Cardiac muscle cell (in vitro differentiated cells and primary cell): Measurements from ENCODE around the gene CARD16. TPM values are rescaled to one million over a fixed set of nuclear protein-coding genes. Genes with fewer than 3 reads are reported as not detected.
"Not testable (repeated sequence)": the region's sequence is repeated elsewhere in the genome, so short reads cannot be mapped to it uniquely, and the experiment has no call there.

Source experiments
- DNase-seq, 2 donors: peaks; one replicate each; pipeline versions ENCODE4 v3.0.0 to v3.0.0-alpha.2; 2010 to 2017; ENCODE audit warnings: low read depth in 1 of 2, low spot score in 1 of 2
- H3K27ac ChIP-seq: fragments of 200-600 bp; sonication (generic); 2 replicates; pipeline ENCODE4 v1.5.1; 2016
- H3K27me3 ChIP-seq: fragments of 200-600 bp; sonication (generic); 2 replicates; pipeline ENCODE4 v1.6.0; 2016; ENCODE audit warnings: control low read depth
- H3K36me3 ChIP-seq: fragments of 200-600 bp; sonication (generic); 2 replicates; pipeline ENCODE4 v1.5.1; 2016; ENCODE audit warnings: control low read depth
- H3K4me1 ChIP-seq: fragments of 200-600 bp; sonication (generic); 2 replicates; pipeline ENCODE4 v1.8.1; 2017; ENCODE audit warnings: low read depth, mild to moderate bottlenecking, mixed run types
- H3K4me3 ChIP-seq: fragments of 200-600 bp; sonication (generic); 2 replicates; pipeline ENCODE4 v1.5.1; 2016; ENCODE audit warnings: mild to moderate bottlenecking
- H3K9me3 ChIP-seq: fragments of 200-600 bp; sonication (generic); 2 replicates; pipeline ENCODE4 v1.5.1; 2017; ENCODE audit warnings: low read depth, mild to moderate bottlenecking, control low read depth
- polyA plus RNA-seq: library from polyadenylated mRNA; unstranded; fragments of >200 nt; fragmentation: Nextera tagmentation; extraction: Ambion mirVana; gene quantifications from 2 replicates; pipeline ENCODE4 v1.2.1, GENCODE V29; 2016
- total RNA-seq: library from RNA; depleted of rRNA; stranded (reverse); fragments of >200 nt; gene quantifications from 2 replicates; pipeline ENCODE4 v1.2.3, GENCODE V29; 2016
- TF ChIP-seq, protein P1 (sequence below): IDR thresholded peaks from 2 replicates; pipeline ENCODE4 v1.5.1; 2012; ENCODE audit warnings: low read depth, mild to moderate bottlenecking, low read length

The CARD16 gene
- total RNA-seq (not detected in 2 replicates), polyA plus RNA-seq (not detected in 2 replicates)

DNA sequence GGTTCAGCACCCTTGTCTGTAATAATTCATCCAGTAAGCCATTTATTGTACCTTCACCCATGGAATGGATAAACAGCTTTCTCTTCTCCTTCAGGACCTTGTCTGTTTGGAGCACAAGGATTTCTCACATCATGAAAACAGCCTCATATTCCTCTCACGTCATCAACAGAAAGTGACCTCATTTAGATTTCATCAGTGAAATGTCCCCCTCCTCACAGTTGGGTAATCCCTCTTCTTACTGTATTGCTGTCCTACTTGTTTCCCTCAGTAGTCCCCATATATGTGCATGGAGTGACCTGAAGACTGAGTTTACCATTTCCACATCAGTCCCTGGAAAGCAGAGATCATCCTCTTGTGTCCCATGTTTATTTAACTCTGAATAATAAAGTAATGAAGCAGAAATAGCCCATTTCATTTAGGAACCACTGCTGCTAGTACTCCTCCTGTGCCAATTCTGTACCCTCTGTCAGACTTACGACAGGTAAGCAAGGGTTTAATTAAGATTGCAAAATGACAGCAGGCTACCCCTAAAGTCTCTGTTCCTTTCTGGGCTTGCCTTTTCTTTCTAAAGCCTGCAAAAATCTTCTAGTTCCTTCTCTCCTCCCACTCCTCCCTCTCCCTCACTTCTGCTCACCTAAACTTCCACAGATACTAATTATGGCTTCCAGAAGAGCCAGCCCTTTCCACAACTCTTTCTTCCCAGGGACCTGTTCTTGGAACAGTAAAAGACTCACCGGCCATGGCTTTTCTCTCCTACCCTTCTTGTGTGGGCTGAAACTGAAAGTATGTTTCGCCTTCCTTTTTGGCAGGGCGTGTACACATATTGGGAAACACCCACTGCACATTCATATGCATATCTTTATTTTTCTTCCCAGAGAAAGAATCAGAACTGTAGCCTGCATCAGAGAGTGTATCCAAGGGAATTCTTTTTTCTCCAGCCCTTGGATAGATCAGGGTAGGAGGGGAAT lies at the start of gene CARD16:
Gene CARD16 (minus strand): TSS at position 779 of the 968 bp plus-strand sequence. CDS start 38 bp downstream, at position 741.
- not testable (repeated sequence) for H3K27me3 ChIP-seq, H3K36me3 ChIP-seq, H3K4me1 ChIP-seq, H3K9me3 ChIP-seq, H3K4me3 ChIP-seq, H3K27ac ChIP-seq
- peak in 1 of 2 donors; percentile 85 for DNase-seq

DNA sequence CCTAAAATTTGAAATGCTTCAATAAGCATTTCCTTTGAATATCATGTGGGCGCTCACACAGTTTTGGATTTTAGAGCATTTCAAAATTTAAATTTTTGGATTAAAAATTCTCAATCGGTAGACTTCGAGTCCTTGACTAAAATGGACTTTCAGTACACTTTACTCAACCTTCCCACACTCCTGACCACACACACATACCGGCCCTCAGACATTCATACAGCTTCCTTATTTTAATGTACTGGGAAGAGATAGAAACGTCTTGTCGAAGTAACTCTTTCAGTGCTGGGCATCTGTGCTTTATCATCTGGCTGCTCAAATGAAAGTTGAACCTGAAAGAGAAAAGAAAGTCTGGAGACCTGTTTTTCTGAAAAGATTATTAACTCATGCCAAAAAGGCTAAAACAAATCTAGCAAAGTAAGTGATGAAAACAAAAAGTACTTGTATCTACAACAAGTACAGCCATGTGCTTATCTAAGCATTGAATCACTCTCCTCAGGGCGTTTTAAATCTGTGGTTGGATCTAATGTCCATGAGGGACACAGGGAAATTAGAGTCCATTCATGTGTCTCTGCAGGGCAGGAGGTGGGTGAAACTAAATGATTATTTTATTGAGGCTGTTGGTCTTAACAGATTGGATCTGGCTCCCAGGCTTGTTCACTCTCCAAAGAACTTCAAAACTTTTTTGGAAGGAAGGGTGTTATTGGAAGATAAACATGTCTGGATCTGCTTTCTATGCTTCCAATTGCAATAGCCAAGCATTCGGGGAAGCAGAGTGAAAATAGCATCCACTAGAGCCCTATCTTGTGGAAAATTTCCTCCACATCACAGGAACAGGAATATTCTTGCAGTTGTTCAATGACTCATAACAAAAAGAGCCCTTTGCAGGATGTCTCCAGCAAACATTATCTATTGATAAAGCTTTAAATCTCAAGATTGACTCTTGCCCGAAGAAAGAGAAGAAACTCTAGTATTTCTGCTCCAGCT lies 47.4 kb upstream of the CARD16 start:
- peak in 1 of 2 donors; percentile 25 for DNase-seq
- TF ChIP-seq, protein P1, sequence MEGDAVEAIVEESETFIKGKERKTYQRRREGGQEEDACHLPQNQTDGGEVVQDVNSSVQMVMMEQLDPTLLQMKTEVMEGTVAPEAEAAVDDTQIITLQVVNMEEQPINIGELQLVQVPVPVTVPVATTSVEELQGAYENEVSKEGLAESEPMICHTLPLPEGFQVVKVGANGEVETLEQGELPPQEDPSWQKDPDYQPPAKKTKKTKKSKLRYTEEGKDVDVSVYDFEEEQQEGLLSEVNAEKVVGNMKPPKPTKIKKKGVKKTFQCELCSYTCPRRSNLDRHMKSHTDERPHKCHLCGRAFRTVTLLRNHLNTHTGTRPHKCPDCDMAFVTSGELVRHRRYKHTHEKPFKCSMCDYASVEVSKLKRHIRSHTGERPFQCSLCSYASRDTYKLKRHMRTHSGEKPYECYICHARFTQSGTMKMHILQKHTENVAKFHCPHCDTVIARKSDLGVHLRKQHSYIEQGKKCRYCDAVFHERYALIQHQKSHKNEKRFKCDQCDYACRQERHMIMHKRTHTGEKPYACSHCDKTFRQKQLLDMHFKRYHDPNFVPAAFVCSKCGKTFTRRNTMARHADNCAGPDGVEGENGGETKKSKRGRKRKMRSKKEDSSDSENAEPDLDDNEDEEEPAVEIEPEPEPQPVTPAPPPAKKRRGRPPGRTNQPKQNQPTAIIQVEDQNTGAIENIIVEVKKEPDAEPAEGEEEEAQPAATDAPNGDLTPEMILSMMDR: no peak
- H3K4me1 ChIP-seq: peaks cover 8% of the 10 kb centered on the region
- H3K36me3 ChIP-seq: no peaks in the 10 kb centered on the region
- H3K27me3 ChIP-seq: no peaks in the 10 kb centered on the region
- H3K27ac ChIP-seq: no peak overlapping the region
- H3K9me3 ChIP-seq: no peaks in the 10 kb centered on the region
- no peak overlapping the region for H3K4me3 ChIP-seq

DNA sequence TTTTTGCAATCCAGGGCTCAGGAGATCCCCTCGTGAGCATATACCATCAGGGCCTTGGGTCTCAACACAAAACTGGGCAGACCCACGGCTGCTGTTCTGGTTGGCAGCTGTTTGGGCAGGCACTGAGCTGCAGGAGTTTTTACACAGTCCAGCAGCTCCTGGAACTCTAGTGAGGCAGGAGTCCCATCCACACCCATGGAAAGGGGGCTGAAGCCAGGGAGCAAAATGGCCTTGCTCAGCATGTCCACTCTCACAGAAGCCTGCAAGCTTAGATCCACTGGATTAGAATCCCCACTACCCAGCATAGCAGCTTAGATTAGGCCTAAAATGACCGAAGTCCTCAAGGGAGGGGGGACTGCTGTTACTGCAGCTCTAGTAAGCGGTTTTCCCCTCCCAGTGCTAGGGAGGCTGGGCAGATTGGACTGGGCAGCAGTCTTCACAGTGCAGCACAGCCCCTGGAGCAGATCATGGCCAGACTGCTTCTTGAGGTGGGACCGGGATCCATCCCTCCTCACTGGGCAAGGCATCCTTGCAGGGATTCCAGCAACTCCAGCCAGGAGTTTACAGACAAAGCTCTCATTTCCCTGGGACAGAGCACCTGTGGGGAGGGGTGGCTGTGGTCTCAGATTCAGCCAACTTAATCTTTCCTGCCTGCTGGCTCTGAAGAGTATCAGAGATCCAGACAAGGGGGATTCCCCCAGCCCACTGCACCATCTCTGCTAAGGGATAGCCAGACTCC lies 36.4 kb upstream of the CARD16 start:
- no peak for DNase-seq
- Histone ChIP-seq H3K27me3 (no peaks in the 10 kb centered on the region), H3K9me3 (no peaks in the 10 kb centered on the region), H3K4me1 (no peaks in the 10 kb centered on the region), H3K27ac (no peak overlapping the region), H3K36me3 (no peaks in the 10 kb centered on the region), H3K4me3 (no peak overlapping the region)
- TF ChIP-seq, protein P1: no peak

DNA sequence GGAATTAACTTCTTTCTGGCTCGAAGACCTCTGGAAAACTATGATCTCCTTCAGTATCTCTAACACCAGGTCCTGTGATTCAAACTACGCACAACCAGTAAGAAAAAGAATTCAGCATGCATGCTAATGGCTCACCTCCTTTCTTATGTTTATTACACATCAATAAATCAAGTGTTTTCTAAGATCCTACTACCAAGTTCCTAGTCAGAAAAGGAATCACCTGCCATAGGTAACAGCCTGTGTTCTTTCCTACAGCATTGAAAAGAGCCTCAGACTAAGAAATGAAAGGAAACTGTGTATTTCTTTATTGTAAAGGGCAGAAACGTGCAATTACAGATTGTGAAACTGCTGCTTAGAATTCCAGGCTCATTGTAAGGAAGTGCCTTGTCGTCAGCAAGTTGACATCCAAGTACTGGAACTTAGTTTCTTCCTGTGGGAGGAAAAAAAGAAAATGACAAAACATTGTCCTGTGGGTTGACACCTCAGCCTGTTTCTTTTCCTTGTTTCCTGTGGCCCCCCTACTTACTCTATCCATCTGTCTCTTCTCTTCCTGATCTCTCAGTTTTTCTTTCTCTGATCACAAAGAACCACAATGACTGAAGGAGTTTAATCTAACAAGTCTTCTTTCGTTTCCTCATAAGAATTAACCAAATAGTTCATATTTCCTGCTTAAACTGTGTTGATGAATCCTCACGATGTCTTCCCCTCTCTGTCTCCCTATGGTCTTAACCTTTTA lies 35.2 kb upstream of the CARD16 start:
- H3K4me3 ChIP-seq, H3K4me1 ChIP-seq, H3K36me3 ChIP-seq, H3K9me3 ChIP-seq, H3K27ac ChIP-seq, H3K27me3 ChIP-seq: not testable (repeated sequence)
- DNase-seq: peak in 1 of 2 donors; percentile 30

DNA sequence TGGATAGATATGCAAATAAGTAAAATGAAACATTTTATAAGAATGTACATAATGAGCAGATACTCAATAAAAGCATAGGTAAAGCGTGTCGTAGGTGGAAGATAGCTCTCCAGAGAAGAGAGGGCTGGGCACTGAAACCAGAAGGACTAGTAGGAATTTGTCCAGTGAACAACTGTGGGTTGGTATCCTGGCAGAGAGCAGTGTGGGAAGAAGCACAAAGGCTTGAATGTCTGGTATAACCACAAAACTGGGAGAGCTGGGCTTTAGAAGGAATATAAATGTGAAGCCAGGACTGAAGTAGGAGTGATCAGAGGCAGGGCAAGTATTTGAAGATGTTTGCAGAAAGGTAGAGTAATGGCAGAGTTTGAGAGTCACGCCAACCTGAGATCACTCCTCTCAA lies 33.1 kb upstream of the CARD16 start:
- Histone ChIP-seq H3K27ac (no peak overlapping the region), H3K27me3 (no peaks in the 10 kb centered on the region), H3K4me3 (no peak overlapping the region), H3K4me1 (no peaks in the 10 kb centered on the region), H3K9me3 (no peaks in the 10 kb centered on the region), H3K36me3 (no peaks in the 10 kb centered on the region)
- DNase-seq: no peak
- TF ChIP-seq, protein P1: no peak

DNA sequence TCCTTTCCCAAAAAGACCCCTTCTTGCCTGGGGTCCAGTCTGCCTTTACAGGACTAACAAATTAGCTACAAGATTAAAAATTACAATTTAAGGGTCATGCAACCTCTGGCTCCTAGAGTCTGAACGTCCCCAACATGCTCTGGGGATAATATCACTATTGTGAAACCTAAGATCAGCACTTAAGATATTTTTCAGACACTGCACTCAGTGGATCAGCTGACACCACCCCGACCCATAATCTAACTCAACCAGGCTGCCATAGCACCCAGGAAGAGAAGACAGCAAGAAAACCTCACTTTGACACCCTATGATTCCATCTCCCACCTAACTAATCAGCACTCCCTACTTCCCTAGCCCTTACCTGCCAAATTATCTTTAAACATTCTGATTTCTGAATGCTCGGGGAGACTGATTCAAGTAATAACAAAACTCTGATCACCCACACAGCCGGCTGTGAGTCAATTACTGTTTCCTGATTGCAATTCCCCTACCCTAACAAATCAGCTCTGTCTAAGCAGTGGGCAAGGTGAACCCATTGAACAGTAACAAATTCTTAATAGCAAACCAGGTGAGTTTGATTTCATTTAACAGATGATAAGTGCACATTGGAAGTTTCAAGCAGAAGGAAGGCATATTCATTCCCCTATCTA lies 32.1 kb upstream of the CARD16 start:
- H3K4me3 ChIP-seq, H3K27ac ChIP-seq, DNase-seq, H3K36me3 ChIP-seq, H3K9me3 ChIP-seq, H3K27me3 ChIP-seq, H3K4me1 ChIP-seq: not testable (repeated sequence)
